Measurements from ENCODE around the gene PTPRN. TPM values are rescaled to one million over a fixed set of nuclear protein-coding genes. Genes with fewer than 3 reads are reported as not detected.

PTPRN gene
- total and polyA plus RNA-seq, 2 donors (not counting 3 experiments of a cell fraction or from before 2014, with no cell fraction given), result not detected

DNA sequence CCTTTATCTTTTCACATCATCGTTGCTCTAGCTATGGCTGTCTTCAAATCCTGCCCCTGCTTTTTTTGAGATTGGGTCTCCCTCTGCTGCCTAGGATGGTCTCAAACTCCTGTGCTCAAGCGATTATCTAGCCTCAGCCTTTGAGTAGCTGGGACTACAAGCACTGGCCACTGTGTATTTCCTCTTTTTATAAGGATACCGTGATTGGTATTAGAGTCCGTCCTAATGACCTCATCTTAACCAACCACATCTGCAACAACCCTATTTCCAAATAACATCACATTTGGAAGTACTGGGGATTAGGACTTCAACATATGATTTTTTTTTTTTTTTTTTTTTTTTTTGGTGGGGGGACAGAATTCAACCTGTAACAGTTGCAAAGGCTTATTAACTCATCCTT lies 14.2 kb upstream of the PTPRN start:
- no peak overlapping the region for H3K9ac ChIP-seq (replicated peaks; ENCODE audit: extremely low read depth, insufficient read depth, low read length)
- ChIA-PET POLR2A (no interaction called here), CTCF (no interaction called here)
- H3K9me3 ChIP-seq (replicated peaks; ENCODE audit: control insufficient read depth, insufficient read depth, low read length), result no peaks in the 10 kb centered on the region
- H3K27ac ChIP-seq (ENCODE audit: insufficient read depth, low read depth, low read length), result no peak overlapping the region
- no peak for FAIRE-seq
- no peak overlapping the region for H3K4me3 ChIP-seq (replicated peaks in 1 of 3; ENCODE audit: insufficient read depth in 1 of 3, low read depth in 1 of 3, low read length in 3 of 3)
- H3K36me3 ChIP-seq (ENCODE audit: control insufficient read depth in 2 of 2, extremely low read depth in 1 of 2, insufficient read depth in 2 of 2, low read length in 2 of 2), result no peaks in the 10 kb centered on the region
- intact Hi-C loops (cut with micrococcal nuclease) (no loop called here), dilution Hi-C loops (cut with MboI; ENCODE audit: extremely low pct_ligation_motif_present, low sequenced_read_pairs) (no loop called here)
- no peak overlapping the region for H2AFZ ChIP-seq (ENCODE audit: low read depth, low read length)
- DNase-seq (ENCODE audit: low read depth, low spot score), result no peak
- H3K4me2 ChIP-seq (ENCODE audit: insufficient read depth, low read length), result no peak overlapping the region
- H3K9me1 ChIP-seq (replicated peaks; ENCODE audit: control insufficient read depth, extremely low read depth, insufficient read depth, low read length), result no peaks in the 10 kb centered on the region
- no peaks in the 10 kb centered on the region for H4K20me1 ChIP-seq (replicated peaks; ENCODE audit: control insufficient read depth, extremely low read depth, insufficient read depth, low read length)
- no TSS peak for BruUV-seq (replicated peaks)
- TF ChIP-seq POLR2A (IDR thresholded peaks at IDR 0.05; ENCODE audit: low read depth, low read length) (no peak), POLR2AphosphoS5 (IDR thresholded peaks at IDR 0.05; ENCODE audit: insufficient read depth, low read depth, low read length) (no peak), JUN (IDR thresholded peaks at IDR 0.05; ENCODE audit: borderline replicate concordance, insufficient read depth, insufficient read length, low read depth) (no peak), MYC (IDR thresholded peaks at IDR 0.05; ENCODE audit: low read depth, low read length) (no peak), FOS (IDR thresholded peaks at IDR 0.05; ENCODE audit: borderline replicate concordance, insufficient read depth, low read length) (no peak), EZH2 (IDR thresholded peaks at IDR 0.05; ENCODE audit: borderline replicate concordance, low read depth, low read length, severe bottlenecking) (no peak), GATA2 (IDR thresholded peaks at IDR 0.05; ENCODE audit: insufficient read depth, insufficient read length, low read depth, low read length) (no peak)
- TF ChIP-seq, protein P1, sequence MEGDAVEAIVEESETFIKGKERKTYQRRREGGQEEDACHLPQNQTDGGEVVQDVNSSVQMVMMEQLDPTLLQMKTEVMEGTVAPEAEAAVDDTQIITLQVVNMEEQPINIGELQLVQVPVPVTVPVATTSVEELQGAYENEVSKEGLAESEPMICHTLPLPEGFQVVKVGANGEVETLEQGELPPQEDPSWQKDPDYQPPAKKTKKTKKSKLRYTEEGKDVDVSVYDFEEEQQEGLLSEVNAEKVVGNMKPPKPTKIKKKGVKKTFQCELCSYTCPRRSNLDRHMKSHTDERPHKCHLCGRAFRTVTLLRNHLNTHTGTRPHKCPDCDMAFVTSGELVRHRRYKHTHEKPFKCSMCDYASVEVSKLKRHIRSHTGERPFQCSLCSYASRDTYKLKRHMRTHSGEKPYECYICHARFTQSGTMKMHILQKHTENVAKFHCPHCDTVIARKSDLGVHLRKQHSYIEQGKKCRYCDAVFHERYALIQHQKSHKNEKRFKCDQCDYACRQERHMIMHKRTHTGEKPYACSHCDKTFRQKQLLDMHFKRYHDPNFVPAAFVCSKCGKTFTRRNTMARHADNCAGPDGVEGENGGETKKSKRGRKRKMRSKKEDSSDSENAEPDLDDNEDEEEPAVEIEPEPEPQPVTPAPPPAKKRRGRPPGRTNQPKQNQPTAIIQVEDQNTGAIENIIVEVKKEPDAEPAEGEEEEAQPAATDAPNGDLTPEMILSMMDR (IDR thresholded peaks at IDR 0.05; ENCODE audit: extremely low read depth in 1 of 2, insufficient read depth in 1 of 2, low read depth in 1 of 2, low read length in 2 of 2), result no peak
- TF ChIP-seq, protein P2, sequence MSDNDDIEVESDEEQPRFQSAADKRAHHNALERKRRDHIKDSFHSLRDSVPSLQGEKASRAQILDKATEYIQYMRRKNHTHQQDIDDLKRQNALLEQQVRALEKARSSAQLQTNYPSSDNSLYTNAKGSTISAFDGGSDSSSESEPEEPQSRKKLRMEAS (IDR thresholded peaks at IDR 0.05; ENCODE audit: insufficient read depth, insufficient read length), result no peak
- H3K4me1 ChIP-seq (ENCODE audit: control insufficient read depth, extremely low read depth, insufficient read depth, low read length), result no peaks in the 10 kb centered on the region
- H3K27me3 ChIP-seq (ENCODE audit: control insufficient read depth in 2 of 2, insufficient read depth in 2 of 2, low read length in 2 of 2), result peaks cover 1 to 12% of the 10 kb centered on the region in 2 experiments
- no peaks in the 10 kb centered on the region for H3K79me2 ChIP-seq (ENCODE audit: control insufficient read depth, insufficient read depth, low read length)

All from endothelial cell of umbilical vein (primary cell).